Chondrocyte (in vitro differentiated cells): ENCODE results near the gene STAT3. TPM values are rescaled to one million over a fixed set of nuclear protein-coding genes. Genes with fewer than 3 reads are reported as not detected.

ENCODE experiments used
- DNase-seq: peaks from one replicate; pipeline ENCODE4 v3.0.0; 2021; ENCODE audit warnings: mixed read lengths, low spot score
- H3K27ac Mint-ChIP-seq: one replicate; pipeline ENCODE4 v1.8.0; 2021; ENCODE audit warnings: mild to moderate bottlenecking, moderate library complexity, mixed read lengths; ENCODE audit not compliant: unreplicated experiment
- H3K27me3 Mint-ChIP-seq: 2 replicates; pipeline ENCODE4 v1.8.0; 2021; ENCODE audit warnings: low read depth, mixed read lengths
- H3K36me3 Mint-ChIP-seq: 2 replicates; pipeline ENCODE4 v1.8.0; 2021; ENCODE audit warnings: low read depth, mixed read lengths
- H3K4me1 Mint-ChIP-seq: 2 replicates; pipeline ENCODE4 v1.8.0; 2021; ENCODE audit warnings: low read depth, mild to moderate bottlenecking, mixed read lengths
- H3K4me3 Mint-ChIP-seq: one replicate; pipeline ENCODE4 v1.8.0; 2021; ENCODE audit warnings: mild to moderate bottlenecking, moderate library complexity, mixed read lengths; ENCODE audit not compliant: unreplicated experiment
- H3K9me3 Mint-ChIP-seq: 2 replicates; pipeline ENCODE4 v1.8.0; 2021; ENCODE audit warnings: low read depth, mixed read lengths
- total RNA-seq: library from RNA; stranded (reverse); gene quantifications from 3 replicates; pipeline ENCODE4 v1.2.1, GENCODE V29; 2021
- TF ChIP-seq, protein P1 (sequence below): fragments of 200-600 bp; sonication (generic); IDR thresholded peaks from 2 replicates; pipeline ENCODE4 v1.5.0; 2021; ENCODE audit warnings: antibody characterized with exemption, mild to moderate bottlenecking, moderate library complexity

Gene STAT3
- total RNA-seq, 1 donor from 2014 or later, result 164 TPM

DNA sequence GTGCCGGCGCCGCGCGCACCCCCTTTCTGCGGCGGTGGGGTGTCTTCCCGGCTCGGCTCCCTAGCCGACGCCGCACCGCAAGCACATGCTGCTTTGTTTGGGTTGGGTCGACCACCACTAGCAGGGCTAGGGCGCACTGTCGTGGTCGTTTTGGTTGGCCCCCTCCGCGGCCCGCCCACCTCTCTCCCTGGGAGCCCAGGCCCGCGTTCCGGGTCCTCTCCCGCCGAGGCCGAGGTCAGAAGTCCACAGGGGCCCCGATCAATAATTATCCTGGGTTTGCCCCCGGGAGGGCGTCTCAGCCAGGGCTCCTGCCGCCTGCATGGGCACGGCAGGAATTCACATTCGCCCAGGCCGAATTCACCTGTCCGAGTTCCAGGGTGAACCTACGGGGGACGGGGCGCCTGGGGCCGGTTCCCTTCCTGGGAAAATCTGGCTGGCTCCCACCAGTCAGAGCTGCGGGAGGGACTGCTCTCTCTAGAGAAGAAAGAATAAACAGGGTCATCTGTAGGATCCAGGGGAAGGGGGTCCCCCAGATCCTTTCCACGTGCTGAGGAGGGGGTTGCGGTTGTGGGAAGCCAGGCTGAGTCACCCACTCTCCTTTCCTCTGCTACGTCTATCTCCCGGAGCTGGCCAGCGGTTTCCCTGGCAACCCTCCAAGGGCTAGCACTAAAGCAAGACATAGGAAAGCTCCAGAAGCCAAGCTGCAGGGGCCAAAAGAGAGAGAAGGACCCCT is 111.5 kb downstream of the STAT3 start:
- TF ChIP-seq, protein P1, sequence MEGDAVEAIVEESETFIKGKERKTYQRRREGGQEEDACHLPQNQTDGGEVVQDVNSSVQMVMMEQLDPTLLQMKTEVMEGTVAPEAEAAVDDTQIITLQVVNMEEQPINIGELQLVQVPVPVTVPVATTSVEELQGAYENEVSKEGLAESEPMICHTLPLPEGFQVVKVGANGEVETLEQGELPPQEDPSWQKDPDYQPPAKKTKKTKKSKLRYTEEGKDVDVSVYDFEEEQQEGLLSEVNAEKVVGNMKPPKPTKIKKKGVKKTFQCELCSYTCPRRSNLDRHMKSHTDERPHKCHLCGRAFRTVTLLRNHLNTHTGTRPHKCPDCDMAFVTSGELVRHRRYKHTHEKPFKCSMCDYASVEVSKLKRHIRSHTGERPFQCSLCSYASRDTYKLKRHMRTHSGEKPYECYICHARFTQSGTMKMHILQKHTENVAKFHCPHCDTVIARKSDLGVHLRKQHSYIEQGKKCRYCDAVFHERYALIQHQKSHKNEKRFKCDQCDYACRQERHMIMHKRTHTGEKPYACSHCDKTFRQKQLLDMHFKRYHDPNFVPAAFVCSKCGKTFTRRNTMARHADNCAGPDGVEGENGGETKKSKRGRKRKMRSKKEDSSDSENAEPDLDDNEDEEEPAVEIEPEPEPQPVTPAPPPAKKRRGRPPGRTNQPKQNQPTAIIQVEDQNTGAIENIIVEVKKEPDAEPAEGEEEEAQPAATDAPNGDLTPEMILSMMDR, result peak; percentile 18
- Mint-ChIP-seq H3K4me3 (peak overlapping the region; percentile 71), H3K36me3 (no peaks in the 10 kb centered on the region), H3K9me3 (no peaks in the 10 kb centered on the region), H3K27ac (peak overlapping the region; percentile 71), H3K4me1 (peaks cover 41% of the 10 kb centered on the region), H3K27me3 (no peaks in the 10 kb centered on the region)
- DNase-seq, result no peak

DNA sequence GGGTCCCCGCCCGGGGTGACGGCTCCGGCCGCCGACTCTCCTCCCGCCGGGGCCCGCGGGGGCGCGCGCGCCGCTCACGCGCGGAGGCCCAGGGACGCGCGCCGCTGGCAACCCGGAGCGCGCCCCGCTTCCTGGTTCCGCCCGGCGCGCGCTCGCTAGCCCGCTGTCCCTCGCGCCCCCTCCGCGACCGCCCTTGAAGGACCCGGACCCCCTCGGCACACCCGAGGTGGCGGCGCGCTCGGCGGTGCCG is 112.0 kb downstream of the STAT3 start, which contains the start of gene STAT5B:
Gene STAT5B, minus strand, starts transcription at position 33 of the 250 bp plus-strand sequence. CDS start 44,264 bp downstream, outside the sequence.
- Mint-ChIP-seq H3K4me1 (peaks cover 46% of the 10 kb centered on the region), H3K27ac (peak within 1 kb of the TSS; percentile 90), H3K9me3 (no peaks in the 10 kb centered on the region), H3K4me3 (peak within 1 kb of the TSS; percentile 90), H3K36me3 (no peaks in the 10 kb centered on the region), H3K27me3 (no peaks in the 10 kb centered on the region)
- DNase-seq, result no peak
- TF ChIP-seq, protein P1, result no peak

DNA sequence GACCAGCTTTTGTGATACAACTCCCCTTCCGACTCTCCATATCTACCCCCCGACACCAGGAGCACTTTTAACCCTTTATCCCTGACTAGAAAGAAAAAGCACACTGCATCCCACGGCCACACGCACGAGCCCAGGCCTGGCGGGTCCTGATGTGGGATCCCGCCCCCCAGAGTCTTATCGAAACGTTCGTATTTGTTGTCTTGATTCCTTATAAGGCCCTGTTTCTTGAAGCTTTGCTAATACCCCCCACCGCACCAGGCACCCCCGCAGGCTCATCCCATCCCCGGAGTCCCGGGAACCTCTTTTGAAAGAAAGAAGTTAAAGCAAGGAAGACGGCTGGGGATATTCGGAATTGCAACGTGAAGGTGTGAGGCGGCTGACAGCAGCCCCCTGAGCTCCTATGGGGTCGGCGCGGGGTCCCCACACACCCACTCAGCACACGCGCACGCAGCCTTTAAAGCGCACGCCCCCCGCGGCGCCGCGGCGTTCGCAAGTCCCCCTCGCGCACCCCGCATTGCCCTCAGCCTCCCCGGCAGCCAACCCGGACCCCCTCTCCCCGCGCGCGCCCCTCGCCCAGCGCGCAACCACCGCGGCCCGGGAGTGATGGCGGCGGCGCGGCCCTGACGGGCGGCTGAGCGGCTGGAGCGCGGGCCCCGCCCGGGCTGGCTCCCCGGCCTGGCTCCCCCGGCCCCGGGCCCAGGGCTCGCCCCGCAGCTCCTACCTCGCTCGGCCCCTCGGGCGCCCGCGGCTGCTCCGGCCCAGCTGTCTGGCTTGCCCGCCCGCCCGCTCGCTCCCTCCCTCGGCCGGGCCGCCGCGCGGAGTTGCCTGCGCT is 112.5 kb downstream of the STAT3 start:
- no peaks in the 10 kb centered on the region for H3K27me3 Mint-ChIP-seq
- no peaks in the 10 kb centered on the region for H3K9me3 Mint-ChIP-seq
- peak overlapping the region; percentile 90 for H3K27ac Mint-ChIP-seq
- no peaks in the 10 kb centered on the region for H3K36me3 Mint-ChIP-seq
- peaks cover 49% of the 10 kb centered on the region for H3K4me1 Mint-ChIP-seq
- DNase-seq, result no peak
- H3K4me3 Mint-ChIP-seq, result peak overlapping the region; percentile 90
- TF ChIP-seq, protein P1, result no peak

DNA sequence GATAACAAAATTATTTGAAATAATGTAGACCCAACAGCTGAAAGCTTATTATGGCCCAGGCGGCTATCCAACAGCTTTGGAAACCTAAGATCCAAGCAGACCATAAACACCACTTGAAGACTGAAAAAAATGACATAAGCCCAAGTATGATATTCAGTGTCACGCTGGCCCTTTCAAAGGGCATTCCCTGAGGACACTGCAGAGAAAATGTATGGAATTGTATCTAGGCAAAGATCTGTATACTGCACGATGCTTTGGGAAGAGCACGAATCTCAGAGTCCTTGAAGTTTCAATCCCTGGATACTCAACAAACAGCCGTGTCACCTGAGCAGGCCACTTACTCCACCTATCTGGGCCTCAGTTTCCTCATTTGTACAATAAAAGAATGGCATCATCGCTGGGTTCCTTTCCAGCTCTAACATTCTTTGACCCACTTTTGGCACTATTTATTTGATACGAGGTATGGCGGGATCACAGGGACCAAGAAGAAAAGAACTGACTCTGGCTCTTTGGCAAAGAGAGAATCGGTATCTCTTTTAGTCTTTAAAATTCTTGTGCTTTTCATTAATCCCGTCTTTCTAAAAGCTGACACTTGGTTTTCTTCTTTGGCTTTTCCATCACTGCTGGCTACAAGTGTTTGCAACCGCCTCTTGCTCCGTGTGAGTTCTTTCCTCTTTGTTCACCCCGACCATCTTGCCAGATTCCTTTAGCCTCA is 113.3 kb downstream of the STAT3 start:
- H3K27me3 Mint-ChIP-seq, result no peaks in the 10 kb centered on the region
- H3K27ac Mint-ChIP-seq, result peak overlapping the region; percentile 90
- TF ChIP-seq, protein P1, result no peak
- DNase-seq, result no peak
- no peaks in the 10 kb centered on the region for H3K36me3 Mint-ChIP-seq
- no peaks in the 10 kb centered on the region for H3K9me3 Mint-ChIP-seq
- H3K4me1 Mint-ChIP-seq, result peaks cover 57% of the 10 kb centered on the region
- peak overlapping the region; percentile 90 for H3K4me3 Mint-ChIP-seq

DNA sequence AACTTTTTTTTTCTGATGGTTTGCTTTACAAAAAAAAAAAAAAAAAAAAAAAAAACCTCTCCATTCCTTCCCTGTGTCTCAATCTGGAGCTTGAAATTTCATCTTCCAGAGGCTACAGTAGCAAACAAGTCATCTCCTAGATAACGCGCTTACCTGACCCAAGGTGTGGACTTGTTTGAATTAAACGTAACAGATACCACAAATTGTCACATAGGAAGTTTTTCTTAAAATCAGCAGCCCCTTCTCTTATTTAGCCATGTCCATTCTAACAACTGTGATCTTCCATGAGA is 114.0 kb downstream of the STAT3 start:
- Mint-ChIP-seq H3K4me1 (peaks cover 64% of the 10 kb centered on the region), H3K9me3 (no peaks in the 10 kb centered on the region), H3K36me3 (no peaks in the 10 kb centered on the region), H3K27me3 (no peaks in the 10 kb centered on the region), H3K27ac (no peak overlapping the region), H3K4me3 (no peak overlapping the region)
- DNase-seq, result no peak
- TF ChIP-seq, protein P1, result no peak
